Smooth muscle cell of the umbilical artery (primary cell): ENCODE data around the gene BBC3. TPM values are rescaled to one million over a fixed set of nuclear protein-coding genes. Genes with fewer than 3 reads are reported as not detected.

Experiments
- total RNA-seq: library from RNA; depleted of rRNA; stranded (reverse); fragments of >200 nt; gene quantifications from 2 replicates; pipeline ENCODE4 v1.2.3, GENCODE V29; 2014

Gene BBC3
- 13.4 and 14.6 TPM in 2 replicates for total RNA-seq

GRCh38 chr19:47230921-47231214 is at the start of gene BBC3:
TSS of gene BBC3 (minus strand) at chr19:47231199. CDS start at chr19:47228431, 2,768 bp downstream.

GRCh38 chr19:47274071-47274890 is 43.3 kb upstream of the BBC3 start, which contains the start of gene INAFM1:
TSS of gene INAFM1 (plus strand) at chr19:47274885. CDS start at chr19:47274920, 35 bp downstream.

GRCh38 chr19:47255879-47256692 is 25.1 kb upstream of the BBC3 start, which contains the start of gene CCDC9:
TSS of gene CCDC9 (plus strand) at chr19:47256525. CDS start at chr19:47258401, 1,876 bp downstream.

Other genes starting within 250 kb of the BBC3 start
- 0.09 and 0.30 TPM in 2 replicates for gene NPAS1, start 211.4 kb downstream of the BBC3 start, total RNA-seq
- gene TMEM160, start 182.6 kb downstream of the BBC3 start, total RNA-seq: 7.9 and 15.4 TPM in 2 replicates
- gene ZC3H4, start 117.4 kb downstream of the BBC3 start, total RNA-seq: 7.1 and 16.5 TPM in 2 replicates
- gene SAE1, start 100.4 kb downstream of the BBC3 start, total RNA-seq: 113 and 146 TPM in 2 replicates
- gene CCDC9, start 25.3 kb upstream of the BBC3 start, total RNA-seq: 4.5 and 11.9 TPM in 2 replicates
- gene INAFM1, start 43.7 kb upstream of the BBC3 start, total RNA-seq: 2.1 and 2.7 TPM in 2 replicates
- under 0.01 and 0.18 TPM in 2 replicates for gene C5AR1, start 78.7 kb upstream of the BBC3 start, total RNA-seq
- not detected in 2 replicates for gene C5AR2, start 101.0 kb upstream of the BBC3 start, total RNA-seq
- 8.9 and 17.3 TPM in 2 replicates for gene DHX34, start 118.1 kb upstream of the BBC3 start, total RNA-seq
- gene MEIS3, start 188.3 kb upstream of the BBC3 start, total RNA-seq: 46.6 and 51.7 TPM in 2 replicates
- gene SLC8A2, start 240.7 kb upstream of the BBC3 start, total RNA-seq: 0.14 TPM in 1 of 2 replicates, not detected in the other